ENCODE results near the gene DRAM2. TPM values are rescaled to one million over a fixed set of nuclear protein-coding genes. Genes with fewer than 3 reads are reported as not detected.

The DRAM2 gene
- total RNA-seq, 4 donors from 2014 or later: 28.7 to 31.6 (median 30.0) TPM

DNA sequence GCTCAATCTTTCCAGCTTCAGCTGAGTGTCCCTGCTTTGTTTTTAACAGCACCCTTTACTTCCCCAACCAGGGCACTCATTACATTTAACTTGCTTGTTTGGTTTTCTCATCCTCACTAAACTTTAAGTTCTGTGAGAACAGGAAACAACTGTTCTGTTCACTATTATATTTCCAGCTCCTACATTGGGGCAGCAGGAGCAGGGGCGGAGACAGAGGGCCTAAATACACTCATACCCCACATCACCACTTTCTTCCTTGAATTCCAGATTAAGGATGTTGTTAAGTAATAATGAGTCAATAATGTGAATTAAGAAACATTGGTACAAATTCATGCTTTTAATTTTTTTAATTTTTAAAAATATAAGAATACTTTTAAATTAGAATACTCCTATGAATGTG, 6.0 kb downstream of the DRAM2 start:
- TF ChIP-seq POLR2A (IDR thresholded peaks at IDR 0.05; ENCODE audit: low read depth) (no peak), POLR2AphosphoS5 (IDR thresholded peaks at IDR 0.05) (no peak), EP300 (IDR thresholded peaks at IDR 0.05) (no peak), CTCF (IDR thresholded peaks at IDR 0.05) (no peak)
- Histone ChIP-seq H3K9me3 (no peaks in the 10 kb centered on the region), H3K4me3 (no peak overlapping the region), H3K27me3 (no peaks in the 10 kb centered on the region), H3K36me3 (peaks cover 7 to 46% (median 27%) of the 10 kb centered on the region in 4 donors), H3K4me1 (peaks cover 6 to 13% (median 9%) of the 10 kb centered on the region in 4 donors), H3K27ac (replicated peaks in 1 of 4) (no peak overlapping the region)
- DNase-seq (ENCODE audit: extremely low spot score): no peak
- intact Hi-C loops (cut with DNase I): no loop called here
- WGBS: 79% methylated on average over 1 of the region's 1 CpG

DNA sequence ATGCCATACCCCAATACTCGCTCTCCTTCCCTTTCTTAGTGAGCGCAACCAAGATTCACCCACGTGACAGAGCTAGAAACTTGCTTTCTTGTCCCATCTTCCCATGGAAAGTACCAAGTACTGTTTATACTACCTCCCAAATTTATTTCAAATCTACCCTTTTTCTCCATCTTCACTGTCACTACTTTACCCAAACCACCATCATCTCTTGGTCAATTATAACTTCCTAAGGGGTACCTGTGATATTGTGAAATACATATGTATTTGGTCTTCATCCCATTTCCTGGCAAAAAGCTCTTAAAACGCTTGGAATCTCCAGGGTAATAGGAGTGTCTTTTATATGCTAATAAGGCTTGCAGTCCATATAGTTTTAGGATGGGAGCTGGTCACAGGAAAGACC, 8.2 kb downstream of the DRAM2 start:
- peaks cover 17 to 65% (median 35%) of the 10 kb centered on the region in 4 donors for H3K36me3 ChIP-seq
- no peaks in the 10 kb centered on the region for H3K27me3 ChIP-seq

GRCh38 chr1:111129376-111129775, 10.5 kb downstream of the DRAM2 start:
- Histone ChIP-seq H3K4me1 (no peaks in the 10 kb centered on the region), H3K36me3 (peaks cover 23 to 69% (median 41%) of the 10 kb centered on the region in 4 donors), H3K27me3 (no peaks in the 10 kb centered on the region), H3K27ac (replicated peaks in 1 of 4) (no peak overlapping the region), H3K9me3 (no peaks in the 10 kb centered on the region), H3K4me3 (no peak overlapping the region)
- WGBS: 63% methylated on average over 1 of the region's 1 CpG
- TF ChIP-seq CTCF (IDR thresholded peaks at IDR 0.05): no peak
- no peak for TF ChIP-seq POLR2AphosphoS5 (IDR thresholded peaks at IDR 0.05)
- TF ChIP-seq EP300 (IDR thresholded peaks at IDR 0.05): no peak
- no peak for TF ChIP-seq POLR2A (IDR thresholded peaks at IDR 0.05; ENCODE audit: low read depth)
- intact Hi-C loops (cut with DNase I): no loop called here
- no peak for DNase-seq (ENCODE audit: extremely low spot score)

More for the DNA sequence above, 8.2 kb downstream of the DRAM2 start:
- TF ChIP-seq EP300 (IDR thresholded peaks at IDR 0.05) (no peak), POLR2A (IDR thresholded peaks at IDR 0.05; ENCODE audit: low read depth) (no peak), POLR2AphosphoS5 (IDR thresholded peaks at IDR 0.05) (no peak), CTCF (IDR thresholded peaks at IDR 0.05) (no peak)
- intact Hi-C loops (cut with DNase I): no loop called here
- Histone ChIP-seq H3K9me3 (no peaks in the 10 kb centered on the region), H3K4me1 (no peaks in the 10 kb centered on the region), H3K27ac (replicated peaks in 1 of 4) (no peak overlapping the region), H3K4me3 (no peak overlapping the region)
- 87% methylated on average over 4 of the region's 4 CpGs for WGBS
- DNase-seq (ENCODE audit: extremely low spot score): no peak

- no peak overlapping the region for H3K4me3 ChIP-seq
- WGBS: 78% methylated on average over 3 of the region's 3 CpGs
- peaks cover 26 to 80% (median 49%) of the 10 kb centered on the region in 4 donors for H3K36me3 ChIP-seq
- H3K4me1 ChIP-seq: no peaks in the 10 kb centered on the region
- no peak for DNase-seq (ENCODE audit: extremely low spot score)
- no peak overlapping the region for H3K27ac ChIP-seq (replicated peaks in 1 of 4)
- H3K9me3 ChIP-seq: no peaks in the 10 kb centered on the region
- H3K27me3 ChIP-seq: no peaks in the 10 kb centered on the region
- no peak for TF ChIP-seq EP300 (IDR thresholded peaks at IDR 0.05)
- intact Hi-C loops (cut with DNase I): no loop called here
Observed at GRCh38 chr1:111127923-111128643, 11.8 kb downstream of the DRAM2 start.

- Histone ChIP-seq H3K4me3 (no peak overlapping the region), H3K27me3 (no peaks in the 10 kb centered on the region), H3K4me1 (no peaks in the 10 kb centered on the region), H3K36me3 (peaks cover 26 to 89% (median 57%) of the 10 kb centered on the region in 4 donors), H3K9me3 (no peaks in the 10 kb centered on the region), H3K27ac (replicated peaks in 1 of 4) (no peak overlapping the region)
- TF ChIP-seq EP300 (IDR thresholded peaks at IDR 0.05) (no peak), CTCF (IDR thresholded peaks at IDR 0.05) (no peak), POLR2AphosphoS5 (IDR thresholded peaks at IDR 0.05) (no peak), POLR2A (IDR thresholded peaks at IDR 0.05; ENCODE audit: low read depth) (no peak)
- no peak for DNase-seq (ENCODE audit: extremely low spot score)
- intact Hi-C loops (cut with DNase I): no loop called here
- 95% methylated on average over 1 of the region's 1 CpG for WGBS
Observed at GRCh38 chr1:111126354-111126753, 13.5 kb downstream of the DRAM2 start.
